Neuronal stem cell (in vitro differentiated cells): ENCODE data around the gene LYSMD3. TPM values are rescaled to one million over a fixed set of nuclear protein-coding genes. Genes with fewer than 3 reads are reported as not detected.
"Not testable (repeated sequence)": the region's sequence is repeated elsewhere in the genome, so short reads cannot be mapped to it uniquely, and the experiment has no call there.

Experiments
- DNase-seq: peaks from one replicate; pipeline ENCODE4 v3.0.0-alpha.2; 2013; ENCODE audit warnings: low spot score
- H2AFZ ChIP-seq: one replicate; pipeline ENCODE4 v1.6.1; 2013; ENCODE audit warnings: mild to moderate bottlenecking, low read length, inconsistent platforms
- H2AK5ac ChIP-seq: 2 replicates; pipeline ENCODE4 v1.6.1; 2013; ENCODE audit warnings: low read depth, mild to moderate bottlenecking, inconsistent platforms, low read length, moderate library complexity, mixed read lengths
- H2BK120ac ChIP-seq: 2 replicates; pipeline ENCODE4 v1.6.1; 2013; ENCODE audit warnings: low read depth, mild to moderate bottlenecking, inconsistent platforms, low read length, moderate library complexity, mixed read lengths
- H2BK12ac ChIP-seq: one replicate; pipeline ENCODE4 v1.6.1; 2013; ENCODE audit warnings: low read length, inconsistent platforms
- H2BK15ac ChIP-seq: 2 replicates; pipeline ENCODE4 v1.6.1; 2013; ENCODE audit warnings: mild to moderate bottlenecking, low read length, inconsistent platforms, mixed read lengths
- H2BK5ac ChIP-seq: one replicate; pipeline ENCODE4 v1.6.1; 2013; ENCODE audit warnings: inconsistent platforms, mild to moderate bottlenecking, low read length, moderate library complexity
- H3K14ac ChIP-seq: one replicate; pipeline ENCODE4 v1.6.1; 2013; ENCODE audit warnings: low read length, inconsistent platforms
- H3K18ac ChIP-seq: 2 replicates; pipeline ENCODE4 v1.6.1; 2013; ENCODE audit warnings: low read length, inconsistent platforms
- H3K23ac ChIP-seq: 2 replicates; pipeline ENCODE4 v1.6.1; 2013; ENCODE audit warnings: low read depth, mild to moderate bottlenecking, mixed read lengths, low read length, inconsistent platforms; ENCODE audit not compliant: poor library complexity
- H3K27ac ChIP-seq: replicated peaks from 3 replicates; pipeline ENCODE4 v1.5.1; 2013; ENCODE audit warnings: low read length, inconsistent platforms
- H3K27me3 ChIP-seq, 3 experiments: 2 replicates each; pipeline ENCODE4 v1.6.1; 2013; ENCODE audit warnings: low read length in 3 of 3, mild to moderate bottlenecking in 2 of 3, inconsistent platforms in 1 of 3, low read depth in 1 of 3, mixed read lengths in 1 of 3, moderate library complexity in 1 of 3; ENCODE audit not compliant: control insufficient read depth in 3 of 3, insufficient read depth in 3 of 3
- H3K36me3 ChIP-seq, 2 donors: replicated peaks in 1 of 2; 2 replicates each; pipeline ENCODE4 v1.6.1; 2013; ENCODE audit warnings: low read length in 2 of 2; ENCODE audit not compliant: control insufficient read depth in 2 of 2, insufficient read depth in 2 of 2
- H3K4ac ChIP-seq: 2 replicates; pipeline ENCODE4 v1.6.1; 2013; ENCODE audit warnings: inconsistent platforms, mild to moderate bottlenecking, low read length, moderate library complexity
- H3K4me1 ChIP-seq, 2 donors: 1 replicate in 1 of 2; 2 replicates in 1 of 2; pipeline ENCODE4 v1.6.1; 2013; ENCODE audit warnings: low read length in 2 of 2, low read depth in 1 of 2; ENCODE audit not compliant: control insufficient read depth in 2 of 2, insufficient read depth in 1 of 2
- H3K4me2 ChIP-seq: one replicate; pipeline ENCODE4 v1.6.1; 2013; ENCODE audit warnings: mild to moderate bottlenecking, low read length, inconsistent platforms; ENCODE audit not compliant: insufficient read depth, poor library complexity, severe bottlenecking
- H3K4me3 ChIP-seq, 2 donors: 2 replicates each; pipeline ENCODE4 v1.5.1; 2013; ENCODE audit warnings: low read length in 2 of 2, mild to moderate bottlenecking in 2 of 2, inconsistent platforms in 1 of 2, moderate library complexity in 1 of 2
- H3K79me1 ChIP-seq: one replicate; pipeline ENCODE4 v1.6.1; 2013; ENCODE audit warnings: low read depth, mild to moderate bottlenecking, inconsistent platforms, low read length, moderate library complexity
- H3K9ac ChIP-seq: one replicate; pipeline ENCODE4 v1.6.1; 2013; ENCODE audit warnings: mild to moderate bottlenecking, low read depth, low read length, inconsistent platforms; ENCODE audit not compliant: poor library complexity
- H3K9me3 ChIP-seq, 2 donors: replicated peaks in 1 of 2; 2 replicates each; pipeline versions ENCODE3 to v1.6.1; 2013; ENCODE audit warnings: low read length in 2 of 2, mild to moderate bottlenecking in 2 of 2, inconsistent platforms in 1 of 2, low read depth in 1 of 2, mixed read lengths in 1 of 2, moderate library complexity in 1 of 2; ENCODE audit not compliant: control insufficient read depth in 2 of 2, insufficient read depth in 1 of 2
- H4K8ac ChIP-seq: one replicate; pipeline ENCODE4 v1.6.1; 2013; ENCODE audit warnings: low read depth, mild to moderate bottlenecking, inconsistent platforms, low read length, moderate library complexity
- H4K91ac ChIP-seq: one replicate; pipeline ENCODE4 v1.6.1; 2013; ENCODE audit warnings: low read length, low read depth, mild to moderate bottlenecking, inconsistent platforms; ENCODE audit not compliant: poor library complexity
- WGBS, 2 donors: extraction: QIAGEN DNeasy Blood & Tissue Kit; methylation state at CpG; one replicate each; pipeline ENCODE4 v1.1.7; 2013; ENCODE audit warnings: missing lambda C conversion rate in 2 of 2, mixed read lengths in 1 of 2; ENCODE audit not compliant: insufficient read length in 2 of 2, insufficient replicate concordance in 1 of 2; ENCODE audit errors: extremely low coverage in 2 of 2; 5-methylcytosine and 5-hydroxymethylcytosine counted together
- polyA plus RNA-seq, 2 experiments: library from polyadenylated mRNA; stranded (reverse); fragments of 200-250 nt; gene quantifications; one replicate each; pipeline ENCODE4 v1.2.3, GENCODE V29; 2013

LYSMD3 gene
- polyA plus RNA-seq (2013, experiment 1 of 2) = 7.0 TPM
- 7.3 TPM for polyA plus RNA-seq (2013, experiment 2 of 2)

GRCh38 chr5:90529194-90529938, at the start of gene LYSMD3:
LYSMD3 (minus strand) TSS chr5:90529584; CDS start chr5:90525289, 4,295 bp downstream.
- peak within 1 kb of the TSS; percentile 62 for H3K27ac ChIP-seq
- WGBS, 2 donors = no CpG with 5 or more reads among the region's 64 CpGs

DNA sequence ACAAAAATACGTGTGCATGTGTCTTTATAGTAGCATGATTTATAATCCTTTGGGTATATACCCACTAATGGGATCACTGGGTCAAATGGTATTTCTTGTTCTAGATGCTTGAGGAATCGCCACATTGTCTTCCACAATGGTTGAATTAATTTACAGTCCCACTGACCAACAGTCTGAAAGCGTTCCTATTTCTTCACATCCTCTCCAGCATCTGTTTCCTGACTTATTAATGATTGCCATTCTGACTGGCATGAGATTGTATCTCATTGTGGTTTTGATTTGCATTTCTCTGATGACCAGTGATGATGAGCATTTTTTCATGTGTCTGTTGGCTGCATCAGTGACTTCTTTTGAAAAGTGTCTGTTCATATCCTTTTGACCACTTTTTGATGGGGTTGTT, 47.2 kb upstream of the LYSMD3 start:
- H4K91ac ChIP-seq, H3K27me3 ChIP-seq, H3K4me2 ChIP-seq, H2BK5ac ChIP-seq, H3K18ac ChIP-seq, H3K36me3 ChIP-seq, H2BK120ac ChIP-seq, H3K4me3 ChIP-seq, H3K27ac ChIP-seq, H3K23ac ChIP-seq, H3K9ac ChIP-seq, H4K8ac ChIP-seq, H3K14ac ChIP-seq, H2BK15ac ChIP-seq, H3K4ac ChIP-seq, H2BK12ac ChIP-seq, H2AFZ ChIP-seq, H2AK5ac ChIP-seq, H3K79me1 ChIP-seq, DNase-seq, H3K4me1 ChIP-seq: not testable (repeated sequence)
- no CpG with 5 or more reads among the region's 3 CpGs for WGBS, 2 donors
- H3K9me3 ChIP-seq = peaks cover 0 to 18% of the 10 kb centered on the region in 2 donors

More at GRCh38 chr5:90529194-90529938, at the start of gene LYSMD3:
- Histone ChIP-seq H3K4me3 (peak within 1 kb of the TSS; percentile 90 to 96), H2AFZ (peak within 1 kb of the TSS; percentile 94), H3K27me3 (no peaks in the 10 kb centered on the region), H3K23ac (peak within 1 kb of the TSS; percentile 98), H3K79me1 (peaks cover 4% of the 10 kb centered on the region), H2BK12ac (no peak within 1 kb of the TSS), H2BK5ac (no peak within 1 kb of the TSS), H4K91ac (no peak within 1 kb of the TSS), H3K4me2 (peak within 1 kb of the TSS; percentile 98), H2BK15ac (peak within 1 kb of the TSS; percentile 87), H3K4me1 (peaks cover 2 to 6% of the 10 kb centered on the region in 2 donors), H3K36me3 (peaks cover 0 to 10% of the 10 kb centered on the region in 2 donors), H3K18ac (peak within 1 kb of the TSS; percentile 98), H2AK5ac (no peak within 1 kb of the TSS), H2BK120ac (no peak within 1 kb of the TSS), H3K14ac (peak within 1 kb of the TSS; percentile 75), H4K8ac (no peak within 1 kb of the TSS), H3K9ac (peak within 1 kb of the TSS; percentile 98), H3K4ac (no peak within 1 kb of the TSS), H3K9me3 (peaks cover 0 to 4% of the 10 kb centered on the region in 2 donors)
- DNase-seq = peak; percentile 91

DNA sequence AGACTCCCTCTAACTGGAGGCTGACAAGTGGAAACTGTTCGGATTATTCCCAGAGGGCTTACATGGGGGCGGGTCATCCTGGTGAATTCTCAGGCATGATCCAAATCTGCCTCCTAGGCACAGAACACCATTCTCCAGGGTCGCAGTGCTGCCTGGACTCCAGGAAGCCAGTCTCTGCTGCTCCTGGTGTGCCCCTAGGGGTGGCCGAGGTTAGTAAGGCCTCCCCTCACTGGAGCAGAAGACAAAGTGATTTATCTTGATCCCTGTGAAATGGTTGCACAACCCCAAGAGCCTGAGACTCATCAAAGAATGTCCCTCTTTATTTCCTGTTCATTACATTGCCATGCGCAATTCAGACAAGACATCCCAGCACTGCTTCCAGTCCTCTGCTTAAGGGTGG, 46.3 kb upstream of the LYSMD3 start:
- no peaks in the 10 kb centered on the region for H3K27me3 ChIP-seq
- peaks cover 0 to 3% of the 10 kb centered on the region in 2 donors for H3K4me1 ChIP-seq
- H3K79me1 ChIP-seq = no peaks in the 10 kb centered on the region
- H2BK12ac ChIP-seq = no peak overlapping the region
- no peak overlapping the region for H2BK120ac ChIP-seq
- H3K27ac ChIP-seq = no peak overlapping the region
- H3K4me3 ChIP-seq = no peak overlapping the region
- no peak overlapping the region for H3K4me2 ChIP-seq
- no peak for DNase-seq
- H2BK15ac ChIP-seq = no peak overlapping the region
- H3K9ac ChIP-seq = no peak overlapping the region
- H2AK5ac ChIP-seq = no peak overlapping the region
- H3K14ac ChIP-seq = no peak overlapping the region
- peaks cover 0 to 16% of the 10 kb centered on the region in 2 donors for H3K9me3 ChIP-seq
- no peak overlapping the region for H4K91ac ChIP-seq
- H3K23ac ChIP-seq = no peak overlapping the region
- no peak overlapping the region for H3K4ac ChIP-seq
- no peak overlapping the region for H4K8ac ChIP-seq
- H3K18ac ChIP-seq = no peak overlapping the region
- peaks cover 0 to 6% of the 10 kb centered on the region in 2 donors for H3K36me3 ChIP-seq
- no peak overlapping the region for H2AFZ ChIP-seq
- no peak overlapping the region for H2BK5ac ChIP-seq
- WGBS, 2 donors = no CpG with 5 or more reads among the region's 5 CpGs

DNA sequence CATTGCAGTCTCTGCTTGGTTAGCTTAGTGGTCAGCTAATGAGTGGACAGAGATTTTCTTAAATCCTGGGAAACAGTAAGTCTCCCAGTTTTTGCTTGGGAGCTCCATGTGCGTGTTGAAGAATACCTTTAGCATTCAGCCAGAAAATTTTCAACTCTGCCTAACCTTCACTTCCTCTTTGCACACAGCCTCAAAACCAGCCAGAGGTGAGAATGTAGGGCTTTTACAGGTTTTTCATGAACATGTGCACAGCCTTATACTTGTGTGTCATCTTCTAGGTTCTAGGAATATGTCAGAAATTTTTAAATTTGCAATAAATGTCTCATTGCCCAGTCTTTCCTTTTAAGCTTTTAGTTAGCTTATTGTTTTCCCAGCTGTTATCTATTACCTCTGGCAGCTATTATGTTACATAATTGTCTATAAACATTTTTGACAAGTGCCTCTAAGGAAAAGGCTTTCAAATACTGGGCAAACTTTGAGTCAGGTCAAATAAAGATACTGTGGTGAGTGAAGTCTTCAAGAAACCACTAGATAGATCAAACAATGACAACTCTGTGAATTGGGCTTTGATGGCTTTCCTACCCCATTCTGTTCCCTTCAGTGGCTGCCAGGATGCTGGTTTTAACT, 41.9 kb upstream of the LYSMD3 start:
- H4K8ac ChIP-seq = no peak overlapping the region
- no peak overlapping the region for H3K9ac ChIP-seq
- H2AFZ ChIP-seq = no peak overlapping the region
- no peak overlapping the region for H2BK15ac ChIP-seq
- no peak overlapping the region for H3K4me2 ChIP-seq
- no CpG with 5 or more reads among the region's 1 CpG for WGBS, 2 donors
- no peak overlapping the region for H2BK5ac ChIP-seq
- no peak overlapping the region for H3K14ac ChIP-seq
- no peak overlapping the region for H3K4me3 ChIP-seq
- H3K9me3 ChIP-seq = peaks cover 0 to 48% of the 10 kb centered on the region in 2 donors
- DNase-seq = no peak
- H3K27ac ChIP-seq = no peak overlapping the region
- peaks cover 0 to 6% of the 10 kb centered on the region in 2 donors for H3K36me3 ChIP-seq
- H3K18ac ChIP-seq = no peak overlapping the region
- no peaks in the 10 kb centered on the region for H3K79me1 ChIP-seq
- H2BK120ac ChIP-seq = no peak overlapping the region
- H3K4ac ChIP-seq = no peak overlapping the region
- peaks cover 0 to 3% of the 10 kb centered on the region in 2 donors for H3K4me1 ChIP-seq
- no peak overlapping the region for H2BK12ac ChIP-seq
- H3K27me3 ChIP-seq = no peaks in the 10 kb centered on the region
- H4K91ac ChIP-seq = no peak overlapping the region
- H3K23ac ChIP-seq = no peak overlapping the region
- no peak overlapping the region for H2AK5ac ChIP-seq
